GM10266 (cell line): ENCODE results near the gene TMEM200A.
"Not testable (repeated sequence)": the region's sequence is repeated elsewhere in the genome, so short reads cannot be mapped to it uniquely, and the experiment has no call there.

ENCODE experiments used
- DNase-seq: peaks from one replicate; pipeline ENCODE4 v3.0.0; 2012; ENCODE audit errors: extremely low spot score
- CTCF ChIP-seq: IDR thresholded peaks from 2 replicates; pipeline ENCODE4 v1.5.1; 2012; ENCODE audit warnings: mild to moderate bottlenecking, low read depth; ENCODE audit not compliant: control insufficient read depth, insufficient read depth; ENCODE audit errors: missing control alignments

The TMEM200A gene

GRCh38 chr6:130365166-130366106, at the start of gene TMEM200A:
TMEM200A (plus strand) TSS chr6:130366017; CDS start chr6:130440423, 74,406 bp downstream.
- peak; percentile 74 for DNase-seq
- peak; percentile 78 for TF ChIP-seq CTCF

DNA sequence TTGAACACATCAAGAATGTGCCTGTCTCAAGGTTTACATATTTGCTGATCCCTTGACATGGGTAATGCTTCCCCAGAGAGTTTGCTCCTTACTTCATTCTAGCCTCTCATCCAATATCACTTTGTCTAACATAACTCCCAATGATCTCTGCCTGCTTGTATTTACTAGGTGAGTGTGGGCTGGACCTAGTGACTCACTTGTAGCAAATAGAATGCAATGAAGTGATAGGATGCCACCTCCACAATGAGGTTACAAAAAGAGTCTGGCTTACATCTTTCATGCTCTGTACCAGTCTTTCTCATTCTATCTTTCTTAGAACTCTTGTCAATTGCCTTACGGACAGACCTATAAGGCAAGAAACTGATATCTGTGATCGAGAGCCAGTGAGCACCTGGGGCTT, 44.9 kb upstream of the TMEM200A start:
- no peak for DNase-seq
- TF ChIP-seq CTCF = no peak

- peak; percentile 94 for TF ChIP-seq CTCF
- DNase-seq = peak; percentile 24
Measured at GRCh38 chr6:130322673-130323268, 43.0 kb upstream of the TMEM200A start.

DNA sequence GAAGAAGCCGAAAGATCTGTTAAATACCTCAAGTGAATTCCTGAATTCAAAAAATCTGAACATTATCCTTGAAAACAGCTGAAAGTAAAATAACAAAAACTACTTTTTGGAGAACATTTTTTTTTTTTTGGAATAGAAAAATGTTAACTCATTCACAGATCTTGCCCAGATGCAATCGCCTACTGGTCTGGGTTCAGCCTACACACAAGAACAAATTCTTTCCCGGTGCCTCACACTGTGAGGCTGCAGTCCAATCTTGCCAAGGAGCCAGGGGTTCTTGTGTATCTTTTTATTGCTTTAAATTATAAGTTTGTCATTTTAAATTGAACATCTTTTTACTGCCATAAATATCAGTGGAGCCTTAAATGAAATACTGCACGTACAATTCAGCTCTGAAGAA, 41.2 kb upstream of the TMEM200A start:
- TF ChIP-seq CTCF = no peak

DNA sequence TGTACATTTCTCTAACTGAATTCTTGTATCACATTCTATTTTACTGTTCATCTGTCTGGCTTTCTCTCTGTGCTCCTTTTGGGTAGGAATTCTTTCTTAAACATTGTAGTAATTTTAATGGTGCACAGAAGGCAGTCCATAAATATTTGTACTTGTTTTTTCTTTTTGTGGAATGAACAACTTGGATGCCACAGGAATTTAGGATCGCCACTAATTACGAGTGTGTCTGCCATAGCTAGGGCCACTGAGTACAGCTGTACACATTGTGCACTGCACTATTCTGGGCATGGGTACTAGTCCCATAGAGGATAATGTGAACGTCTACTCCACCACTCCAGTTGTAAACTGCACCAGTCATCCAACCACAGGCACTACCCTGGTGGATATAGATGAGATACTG, 39.3 kb upstream of the TMEM200A start:
- DNase-seq = no peak
- TF ChIP-seq CTCF = no peak

More for the DNA sequence above, 41.2 kb upstream of the TMEM200A start:
- no peak for DNase-seq

GRCh38 chr6:130337534-130337933, 28.3 kb upstream of the TMEM200A start:
- TF ChIP-seq CTCF = no peak
- DNase-seq = no peak

DNA sequence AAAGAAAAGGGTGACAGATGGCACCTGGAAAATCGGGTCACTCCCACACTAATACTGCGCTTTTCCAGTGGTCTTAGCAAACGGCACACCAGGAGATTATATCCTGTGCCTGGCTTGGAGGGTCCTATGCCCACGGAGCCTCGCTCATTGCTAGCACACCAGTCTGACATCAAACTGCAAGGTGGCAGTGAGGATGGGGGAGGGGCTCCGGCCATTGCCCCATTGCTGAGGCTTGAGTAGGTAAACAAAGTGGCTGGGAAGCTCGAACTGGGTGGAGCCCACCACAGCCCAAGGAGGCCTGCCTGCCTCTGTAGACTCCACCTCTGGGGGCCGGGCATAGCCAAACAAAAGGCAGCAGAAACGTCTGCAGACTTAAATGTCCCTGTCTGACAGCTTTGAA, 19.5 kb upstream of the TMEM200A start:
- DNase-seq = not testable (repeated sequence)

- TF ChIP-seq CTCF = no peak
- no peak for DNase-seq
Measured at GRCh38 chr6:130354322-130354721, 11.5 kb upstream of the TMEM200A start.
